Gastroesophageal sphincter (tissue), 4 donors: ENCODE data around the gene L2HGDH. TPM values are rescaled to one million over a fixed set of nuclear protein-coding genes. Genes with fewer than 3 reads are reported as not detected.

Experiments used
- ATAC-seq: fragments of 150-250 bp; one replicate; pipeline ENCODE4 v1.9.1; 2016; ENCODE audit warnings: mild to moderate bottlenecking, moderate library complexity
- H3K27ac ChIP-seq, 4 donors: fragments of 200-600 bp; sonication (generic) in 3 of 4; 1 replicate in 3 of 4; 2 replicates in 1 of 4; pipeline ENCODE4 v1.5.1; 2016 to 2019
- H3K27me3 ChIP-seq: fragments of 200-600 bp; sonication (generic); one replicate; pipeline ENCODE4 v1.5.1; 2019
- H3K36me3 ChIP-seq, 2 donors: fragments of 200-600 bp; sonication (generic); one replicate each; pipeline ENCODE4 v1.5.1; 2019; ENCODE audit warnings: control low read depth in 1 of 2
- H3K4me1 ChIP-seq, 3 donors: fragments of 200-600 bp; sonication (generic); 1 replicate in 2 of 3; 2 replicates in 1 of 3; pipeline ENCODE4 v1.5.1; 2016 to 2019; ENCODE audit warnings: control low read depth in 2 of 3
- H3K4me3 ChIP-seq, 2 donors: fragments of 200-600 bp; sonication (generic); one replicate each; pipeline ENCODE4 v1.5.1; 2019; ENCODE audit warnings: mild to moderate bottlenecking in 1 of 2, moderate library complexity in 1 of 2
- H3K9me3 ChIP-seq, 3 donors: fragments of 200-600 bp; sonication (generic); one replicate each; pipeline ENCODE4 v1.5.1; 2017 to 2019; ENCODE audit warnings: control low read depth in 2 of 3
- CTCF ChIP-seq, 4 experiments: fragments of 200-600 bp in 2 of 4; fragments of 450-650 bp in 2 of 4; sonication (generic) in 1 of 4; IDR thresholded peaks; one replicate each; pipeline ENCODE4 v1.5.1; 2017 to 2019; ENCODE audit warnings: antibody characterized with exemption in 4 of 4, mild to moderate bottlenecking in 2 of 4, moderate library complexity in 2 of 4
- EP300 ChIP-seq: sonication (generic); formaldehyde crosslinking; IDR thresholded peaks from one replicate; pipeline ENCODE4 v1.6.1; 2017; ENCODE audit warnings: antibody characterized with exemption, mild to moderate bottlenecking
- POLR2A ChIP-seq, 2 donors: fragments of 450-650 bp; IDR thresholded peaks; one replicate each; pipeline ENCODE4 v1.6.1; 2017; ENCODE audit warnings: antibody characterized with exemption in 2 of 2, mild to moderate bottlenecking in 2 of 2, moderate library complexity in 1 of 2
- POLR2AphosphoS5 ChIP-seq: sonication (generic); formaldehyde crosslinking; IDR thresholded peaks from one replicate; pipeline ENCODE4 v1.6.1; 2017; ENCODE audit warnings: antibody characterized with exemption
- WGBS, 2 donors: methylation state at CpG; one replicate each; pipeline ENCODE4 v1.1.5; 2018; ENCODE audit warnings: low coverage in 1 of 2; 5-methylcytosine and 5-hydroxymethylcytosine counted together
- total RNA-seq, 4 donors: library from RNA; depleted of rRNA; stranded (reverse); fragments of >200 nt; gene quantifications; one replicate each; pipeline ENCODE4 v1.1.0, GENCODE V29; 2016

L2HGDH gene
- total RNA-seq, 4 donors from 2014 or later, result 3.4 to 10.2 (median 7.0) TPM

- WGBS, 2 donors, result 87% methylated on average over 3 to 6 of the region's 7 CpGs
- no peak overlapping the region for H3K27ac ChIP-seq
- no peaks in the 10 kb centered on the region for H3K9me3 ChIP-seq
- H3K4me1 ChIP-seq, result no peaks in the 10 kb centered on the region
- no peak overlapping the region for H3K4me3 ChIP-seq
- TF ChIP-seq CTCF (IDR thresholded peaks at IDR 0.05) (no peak), POLR2A (IDR thresholded peaks at IDR 0.05) (no peak), EP300 (no peak)
- ATAC-seq, result no peak
- H3K36me3 ChIP-seq, result peaks cover 0 to 5% of the 10 kb centered on the region in 2 donors
- no peaks in the 10 kb centered on the region for H3K27me3 ChIP-seq
Measured at GRCh38 chr14:50249136-50249775, 62.8 kb downstream of the L2HGDH start.

- Histone ChIP-seq H3K4me1 (no peaks in the 10 kb centered on the region), H3K4me3 (no peak overlapping the region), H3K27me3 (no peaks in the 10 kb centered on the region), H3K36me3 (peaks cover 0 to 5% of the 10 kb centered on the region in 2 donors), H3K27ac (no peak overlapping the region), H3K9me3 (no peaks in the 10 kb centered on the region)
- ATAC-seq, result no peak
- TF ChIP-seq POLR2AphosphoS5, result no peak
- TF ChIP-seq EP300, result no peak
- TF ChIP-seq CTCF (IDR thresholded peaks at IDR 0.05), result no peak
- WGBS, 2 donors, result 67 to 71% methylated on average over 3 of the region's 3 CpGs
Measured at GRCh38 chr14:50247245-50247644, 64.8 kb downstream of the L2HGDH start.

GRCh38 chr14:50242566-50243310 is 69.3 kb downstream of the L2HGDH start:
- Histone ChIP-seq H3K36me3 (peaks cover 0 to 5% of the 10 kb centered on the region in 2 donors), H3K27me3 (no peaks in the 10 kb centered on the region), H3K4me1 (no peaks in the 10 kb centered on the region), H3K27ac (no peak overlapping the region), H3K9me3 (no peaks in the 10 kb centered on the region), H3K4me3 (no peak overlapping the region)
- no peak for ATAC-seq
- TF ChIP-seq POLR2A (IDR thresholded peaks at IDR 0.05), result no peak
- TF ChIP-seq POLR2AphosphoS5, result no peak
- TF ChIP-seq CTCF (IDR thresholded peaks at IDR 0.05), result no peak
- no peak for TF ChIP-seq EP300
- 87 to 94% methylated on average over 3 to 4 of the region's 5 CpGs for WGBS, 2 donors

- no peak for ATAC-seq
- H3K36me3 ChIP-seq, result peaks cover 0 to 5% of the 10 kb centered on the region in 2 donors
- no peaks in the 10 kb centered on the region for H3K27me3 ChIP-seq
- H3K4me1 ChIP-seq, result no peaks in the 10 kb centered on the region
- 100% methylated on average over 1 of the region's 1 CpG for WGBS, 2 donors
- H3K9me3 ChIP-seq, result no peaks in the 10 kb centered on the region
- TF ChIP-seq POLR2A (IDR thresholded peaks at IDR 0.05), result no peak
- no peak for TF ChIP-seq POLR2AphosphoS5
- no peak for TF ChIP-seq CTCF (IDR thresholded peaks at IDR 0.05)
- no peak for TF ChIP-seq EP300
- no peak overlapping the region for H3K27ac ChIP-seq
- H3K4me3 ChIP-seq, result no peak overlapping the region
Measured at GRCh38 chr14:50242096-50242495, 69.9 kb downstream of the L2HGDH start.

GRCh38 chr14:50237427-50237826 is 74.6 kb downstream of the L2HGDH start:
- 36 to 61% methylated on average over 3 of the region's 3 CpGs for WGBS, 2 donors
- no peak overlapping the region for H3K27ac ChIP-seq
- ATAC-seq, result no peak
- no peak overlapping the region for H3K4me3 ChIP-seq
- peaks cover 0 to 9% (median 0%) of the 10 kb centered on the region in 3 donors for H3K4me1 ChIP-seq
- no peak for TF ChIP-seq POLR2AphosphoS5
- no peak for TF ChIP-seq POLR2A (IDR thresholded peaks at IDR 0.05)
- TF ChIP-seq CTCF (IDR thresholded peaks at IDR 0.05), result no peak
- TF ChIP-seq EP300, result no peak
- H3K27me3 ChIP-seq, result no peaks in the 10 kb centered on the region
- H3K9me3 ChIP-seq, result no peaks in the 10 kb centered on the region
- H3K36me3 ChIP-seq, result no peaks in the 10 kb centered on the region
